ENCODE results near the gene POLR1E.
A peak's percentile ranks its signal among the peaks of the same experiment; 100 is the strongest.

The POLR1E gene

GRCh38 chr9:37486616-37487548, 1.1 kb downstream of the POLR1E start:
- TF ChIP-seq EZH2 (IDR thresholded peaks at IDR 0.05) (no peak), POLR2AphosphoS5 (IDR thresholded peaks at IDR 0.05; ENCODE audit: borderline replicate concordance, low read depth, low read length) (no peak), FOXP2 (optimal IDR thresholded peaks at IDR 0.05; ENCODE audit: control extremely low read depth, extremely low read length, insufficient read depth) (no peak)
- Histone ChIP-seq H3K4me3 (peak overlapping the region; percentile 89), H3K36me3 (ENCODE audit: insufficient read depth, low read length) (peaks cover 39% of the 10 kb centered on the region), H3K9ac (ENCODE audit: insufficient read length) (peak overlapping the region; percentile 91), H3K9me3 (ENCODE audit: low read depth, low read length) (no peaks in the 10 kb centered on the region), H3K27ac (no peak overlapping the region)
- DNase-seq (ENCODE audit: low read depth, low spot score): no peak

GRCh38 chr9:37491939-37492338, 6.2 kb downstream of the POLR1E start:
- Histone ChIP-seq H3K4me3 (no peak overlapping the region), H3K27ac (no peak overlapping the region), H3K36me3 (ENCODE audit: insufficient read depth, low read length) (peaks cover 85% of the 10 kb centered on the region), H3K9ac (ENCODE audit: insufficient read length) (no peak overlapping the region), H3K9me3 (ENCODE audit: low read depth, low read length) (no peaks in the 10 kb centered on the region)
- TF ChIP-seq EZH2 (IDR thresholded peaks at IDR 0.05): no peak
- no peak for TF ChIP-seq POLR2AphosphoS5 (IDR thresholded peaks at IDR 0.05; ENCODE audit: borderline replicate concordance, low read depth, low read length)
- TF ChIP-seq FOXP2 (optimal IDR thresholded peaks at IDR 0.05; ENCODE audit: control extremely low read depth, extremely low read length, insufficient read depth): no peak
- DNase-seq (ENCODE audit: low read depth, low spot score): no peak

GRCh38 chr9:37495571-37495970, 9.8 kb downstream of the POLR1E start:
- no peak overlapping the region for H3K4me3 ChIP-seq
- no peak overlapping the region for H3K27ac ChIP-seq
- H3K9ac ChIP-seq (ENCODE audit: insufficient read length): no peak overlapping the region
- peaks cover 85% of the 10 kb centered on the region for H3K36me3 ChIP-seq (ENCODE audit: insufficient read depth, low read length)
- TF ChIP-seq EZH2 (IDR thresholded peaks at IDR 0.05) (no peak), POLR2AphosphoS5 (IDR thresholded peaks at IDR 0.05; ENCODE audit: borderline replicate concordance, low read depth, low read length) (no peak), FOXP2 (optimal IDR thresholded peaks at IDR 0.05; ENCODE audit: control extremely low read depth, extremely low read length, insufficient read depth) (no peak)
- no peak for DNase-seq (ENCODE audit: low read depth, low spot score)
- no peaks in the 10 kb centered on the region for H3K9me3 ChIP-seq (ENCODE audit: low read depth, low read length)

GRCh38 chr9:37496020-37496419, 10.3 kb downstream of the POLR1E start:
- no peak overlapping the region for H3K9ac ChIP-seq (ENCODE audit: insufficient read length)
- no peak for TF ChIP-seq EZH2 (IDR thresholded peaks at IDR 0.05)
- no peak for TF ChIP-seq POLR2AphosphoS5 (IDR thresholded peaks at IDR 0.05; ENCODE audit: borderline replicate concordance, low read depth, low read length)
- TF ChIP-seq FOXP2 (optimal IDR thresholded peaks at IDR 0.05; ENCODE audit: control extremely low read depth, extremely low read length, insufficient read depth): no peak
- peaks cover 85% of the 10 kb centered on the region for H3K36me3 ChIP-seq (ENCODE audit: insufficient read depth, low read length)
- DNase-seq (ENCODE audit: low read depth, low spot score): no peak
- no peak overlapping the region for H3K27ac ChIP-seq
- no peaks in the 10 kb centered on the region for H3K9me3 ChIP-seq (ENCODE audit: low read depth, low read length)
- no peak overlapping the region for H3K4me3 ChIP-seq

- H3K9me3 ChIP-seq (ENCODE audit: low read depth, low read length): no peaks in the 10 kb centered on the region
- no peak overlapping the region for H3K9ac ChIP-seq (ENCODE audit: insufficient read length)
- no peak for TF ChIP-seq EZH2 (IDR thresholded peaks at IDR 0.05)
- TF ChIP-seq FOXP2 (optimal IDR thresholded peaks at IDR 0.05; ENCODE audit: control extremely low read depth, extremely low read length, insufficient read depth): no peak
- no peak for TF ChIP-seq POLR2AphosphoS5 (IDR thresholded peaks at IDR 0.05; ENCODE audit: borderline replicate concordance, low read depth, low read length)
- H3K27ac ChIP-seq: no peak overlapping the region
- peaks cover 88% of the 10 kb centered on the region for H3K36me3 ChIP-seq (ENCODE audit: insufficient read depth, low read length)
- H3K4me3 ChIP-seq: no peak overlapping the region
- no peak for DNase-seq (ENCODE audit: low read depth, low spot score)
These were observed 11.6 kb downstream of the POLR1E start for GRCh38 chr9:37497320-37497719.

GRCh38 chr9:37498457-37498856, 12.7 kb downstream of the POLR1E start:
- H3K27ac ChIP-seq: no peak overlapping the region
- no peak overlapping the region for H3K9ac ChIP-seq (ENCODE audit: insufficient read length)
- no peak for DNase-seq (ENCODE audit: low read depth, low spot score)
- H3K9me3 ChIP-seq (ENCODE audit: low read depth, low read length): no peaks in the 10 kb centered on the region
- no peak overlapping the region for H3K4me3 ChIP-seq
- peaks cover 88% of the 10 kb centered on the region for H3K36me3 ChIP-seq (ENCODE audit: insufficient read depth, low read length)
- no peak for TF ChIP-seq FOXP2 (optimal IDR thresholded peaks at IDR 0.05; ENCODE audit: control extremely low read depth, extremely low read length, insufficient read depth)
- TF ChIP-seq EZH2 (IDR thresholded peaks at IDR 0.05): no peak
- TF ChIP-seq POLR2AphosphoS5 (IDR thresholded peaks at IDR 0.05; ENCODE audit: borderline replicate concordance, low read depth, low read length): no peak

GRCh38 chr9:37499297-37499696, 13.5 kb downstream of the POLR1E start:
- H3K36me3 ChIP-seq (ENCODE audit: insufficient read depth, low read length): peaks cover 88% of the 10 kb centered on the region
- no peaks in the 10 kb centered on the region for H3K9me3 ChIP-seq (ENCODE audit: low read depth, low read length)
- TF ChIP-seq POLR2AphosphoS5 (IDR thresholded peaks at IDR 0.05; ENCODE audit: borderline replicate concordance, low read depth, low read length) (no peak), FOXP2 (optimal IDR thresholded peaks at IDR 0.05; ENCODE audit: control extremely low read depth, extremely low read length, insufficient read depth) (no peak), EZH2 (IDR thresholded peaks at IDR 0.05) (no peak)
- H3K9ac ChIP-seq (ENCODE audit: insufficient read length): no peak overlapping the region
- no peak for DNase-seq (ENCODE audit: low read depth, low spot score)
- H3K4me3 ChIP-seq: no peak overlapping the region
- no peak overlapping the region for H3K27ac ChIP-seq

GRCh38 chr9:37501957-37502596, 16.3 kb downstream of the POLR1E start:
- no peak for DNase-seq (ENCODE audit: low read depth, low spot score)
- Histone ChIP-seq H3K9ac (ENCODE audit: insufficient read length) (no peak overlapping the region), H3K4me3 (no peak overlapping the region), H3K27ac (no peak overlapping the region), H3K9me3 (ENCODE audit: low read depth, low read length) (no peaks in the 10 kb centered on the region), H3K36me3 (ENCODE audit: insufficient read depth, low read length) (peaks cover 75% of the 10 kb centered on the region)
- TF ChIP-seq FOXP2 (optimal IDR thresholded peaks at IDR 0.05; ENCODE audit: control extremely low read depth, extremely low read length, insufficient read depth) (no peak), POLR2AphosphoS5 (IDR thresholded peaks at IDR 0.05; ENCODE audit: borderline replicate concordance, low read depth, low read length) (no peak), EZH2 (IDR thresholded peaks at IDR 0.05) (no peak)

Measured in SK-N-MC (cell line).